ENCODE measurements around the gene DALRD3. TPM values are rescaled to one million over a fixed set of nuclear protein-coding genes. Genes with fewer than 3 reads are reported as not detected.

Gene DALRD3
- total RNA-seq, 1 donor from 2014 or later = 19.0 TPM

- TF ChIP-seq CTCF (IDR thresholded peaks at IDR 0.05) = no peak
- peaks cover 23% of the 10 kb centered on the region for H3K4me1 ChIP-seq
- peaks cover 47% of the 10 kb centered on the region for H3K36me3 ChIP-seq
- H3K9me3 ChIP-seq = no peaks in the 10 kb centered on the region
- intact Hi-C loops (cut with DNase I) = no loop called here
- H3K4me3 ChIP-seq = no peak overlapping the region
- ATAC-seq (no peak), DNase-seq (no peak)
- no peaks in the 10 kb centered on the region for H3K27me3 ChIP-seq
- no peak overlapping the region for H3K27ac ChIP-seq
Observed at GRCh38 chr3:49025005-49025792, 6.8 kb upstream of the DALRD3 start.

DNA sequence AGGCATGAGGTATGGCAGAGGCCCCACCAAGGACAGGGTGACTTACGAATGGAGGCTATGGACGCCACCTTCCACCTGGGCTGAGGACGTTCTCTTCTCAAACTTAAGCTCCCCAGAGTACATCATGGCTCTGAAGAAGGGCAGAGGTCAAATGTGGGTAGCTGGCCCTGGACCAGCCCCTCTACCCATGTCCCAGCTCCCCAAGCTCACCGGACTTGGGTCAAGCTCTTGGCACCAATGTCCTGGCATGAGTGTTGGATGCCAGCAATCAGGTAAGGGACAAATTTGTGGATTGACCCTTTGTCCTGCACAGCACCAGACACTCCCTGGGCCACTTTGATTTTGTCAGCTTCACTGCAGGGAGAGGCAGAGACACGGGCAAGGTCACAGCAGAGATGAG, 6.1 kb upstream of the DALRD3 start:
- no peaks in the 10 kb centered on the region for H3K9me3 ChIP-seq
- H3K4me3 ChIP-seq = no peak overlapping the region
- intact Hi-C loops (cut with DNase I) = no loop called here
- DNase-seq (no peak), ATAC-seq (no peak)
- no peaks in the 10 kb centered on the region for H3K27me3 ChIP-seq
- H3K36me3 ChIP-seq = peaks cover 41% of the 10 kb centered on the region
- H3K4me1 ChIP-seq = peaks cover 31% of the 10 kb centered on the region
- no peak overlapping the region for H3K27ac ChIP-seq
- no peak for TF ChIP-seq CTCF (IDR thresholded peaks at IDR 0.05)

- no peak for TF ChIP-seq CTCF (IDR thresholded peaks at IDR 0.05)
- peaks cover 33% of the 10 kb centered on the region for H3K4me1 ChIP-seq
- H3K27me3 ChIP-seq = no peaks in the 10 kb centered on the region
- intact Hi-C loops (cut with DNase I) = no loop called here
- H3K36me3 ChIP-seq = peaks cover 41% of the 10 kb centered on the region
- no peak for ATAC-seq
- no peaks in the 10 kb centered on the region for H3K9me3 ChIP-seq
- no peak overlapping the region for H3K4me3 ChIP-seq
- DNase-seq = no peak
- no peak overlapping the region for H3K27ac ChIP-seq
Observed at GRCh38 chr3:49023775-49024174, 5.4 kb upstream of the DALRD3 start.

DNA sequence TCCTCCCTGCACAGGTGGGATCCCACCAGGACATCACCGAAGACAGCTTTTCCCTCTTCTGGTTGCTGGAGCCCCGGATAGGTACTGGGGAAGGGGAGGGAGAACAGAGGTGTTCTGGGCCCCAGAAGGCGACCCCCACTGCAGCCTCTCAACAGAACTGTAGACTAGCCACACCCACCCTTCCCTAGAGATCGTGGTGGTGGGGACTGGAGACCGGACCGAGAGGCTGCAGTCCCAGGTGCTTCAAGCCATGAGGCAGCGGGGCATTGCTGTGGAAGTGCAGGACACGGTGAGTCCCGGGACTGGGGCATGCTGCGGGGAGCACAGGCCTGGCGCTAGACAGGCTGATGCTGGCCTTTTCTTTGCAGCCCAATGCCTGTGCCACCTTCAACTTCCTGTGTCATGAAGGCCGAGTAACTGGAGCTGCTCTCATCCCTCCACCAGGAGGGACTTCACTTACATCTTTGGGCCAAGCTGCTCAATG, 4.3 kb upstream of the DALRD3 start:
- ATAC-seq (no peak), DNase-seq (no peak)
- no peaks in the 10 kb centered on the region for H3K27me3 ChIP-seq
- no peak for TF ChIP-seq CTCF (IDR thresholded peaks at IDR 0.05)
- peaks cover 41% of the 10 kb centered on the region for H3K36me3 ChIP-seq
- no peaks in the 10 kb centered on the region for H3K9me3 ChIP-seq
- H3K27ac ChIP-seq = peak overlapping the region; percentile 97
- H3K4me1 ChIP-seq = peaks cover 27% of the 10 kb centered on the region
- intact Hi-C loops (cut with DNase I) = no loop called here
- peak overlapping the region; percentile 96 for H3K4me3 ChIP-seq

DNA sequence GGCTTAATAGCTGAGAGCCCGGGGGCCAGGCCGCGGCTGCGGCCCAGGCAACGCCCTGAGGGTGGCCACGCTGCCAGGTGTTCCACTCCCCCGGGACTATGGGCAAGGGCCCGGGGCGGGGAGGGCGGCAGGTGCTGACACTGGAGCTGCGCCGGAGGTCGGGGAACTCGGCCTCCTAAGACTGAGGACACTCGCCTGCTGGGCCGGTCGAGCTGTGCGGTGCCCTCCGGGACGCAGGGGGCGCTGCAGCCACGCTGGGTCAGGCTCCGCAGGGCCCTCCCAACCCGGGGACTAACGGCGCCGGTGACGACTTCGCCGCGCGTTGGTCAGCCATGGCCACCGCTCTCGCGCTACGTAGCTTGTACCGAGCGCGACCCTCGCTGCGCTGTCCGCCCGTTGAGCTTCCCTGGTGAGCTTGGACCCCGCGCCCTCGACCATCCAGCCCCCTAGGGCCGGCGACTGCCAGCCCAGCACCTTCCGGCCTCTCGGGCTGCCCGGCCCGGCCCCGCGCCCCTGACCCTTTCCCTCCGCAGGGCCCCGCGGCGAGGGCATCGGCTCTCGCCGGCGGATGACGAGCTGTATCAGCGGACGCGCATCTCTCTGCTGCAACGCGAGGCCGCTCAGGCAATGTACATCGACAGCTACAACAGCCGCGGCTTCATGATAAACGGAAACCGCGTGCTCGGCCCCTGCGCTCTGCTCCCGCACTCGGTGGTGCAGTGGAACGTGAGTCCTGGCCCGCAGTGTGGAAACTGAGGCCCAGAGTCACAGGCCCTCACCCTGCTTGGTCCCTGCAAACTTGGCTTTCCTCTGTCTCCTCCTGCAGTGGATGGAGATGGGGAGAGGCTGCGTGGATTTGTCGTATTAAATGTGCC, 3.7 kb upstream of the DALRD3 start, which contains the start of gene NDUFAF3:
Gene NDUFAF3 (plus strand): TSS at position 309 of the 875 bp plus-strand sequence. CDS start 24 bp downstream, at position 333.
- Histone ChIP-seq H3K4me1 (peaks cover 33% of the 10 kb centered on the region), H3K4me3 (peak within 1 kb of the TSS; percentile 96), H3K9me3 (no peaks in the 10 kb centered on the region), H3K27me3 (no peaks in the 10 kb centered on the region), H3K36me3 (peaks cover 41% of the 10 kb centered on the region), H3K27ac (peak within 1 kb of the TSS; percentile 97)
- TF ChIP-seq CTCF (IDR thresholded peaks at IDR 0.05) = peak; percentile 99
- peak; percentile 98 for DNase-seq
- ATAC-seq = peak; percentile 89
- intact Hi-C loops (cut with DNase I) = no loop called here
